PFSK-1 (cell line): ENCODE measurements around the gene ZNF548.
A peak's percentile ranks its signal among the peaks of the same experiment; 100 is the strongest.

Experiments
- POLR2AphosphoS5 ChIP-seq: IDR thresholded peaks from 2 replicates; pipeline ENCODE4 v1.6.1; 2012; ENCODE audit warnings: low read depth, mild to moderate bottlenecking, control low read depth, low read length, moderate library complexity
- SIN3A ChIP-seq: IDR thresholded peaks from 2 replicates; pipeline ENCODE4 v1.6.1; 2012; ENCODE audit warnings: mild to moderate bottlenecking, low read length, moderate library complexity, borderline replicate concordance; ENCODE audit not compliant: insufficient read depth
- TAF1 ChIP-seq: IDR thresholded peaks from 2 replicates; pipeline ENCODE4 v1.6.1; 2012; ENCODE audit warnings: low read length, control low read depth, borderline replicate concordance; ENCODE audit not compliant: insufficient read depth
- TF ChIP-seq, protein P1 (sequence below), 2 experiments: IDR thresholded peaks; 2 replicates each; pipeline versions ENCODE4 v1.6.1 to v1.8.0; 2011 to 2012; ENCODE audit warnings: low read depth in 2 of 2, low read length in 2 of 2, control low read depth in 1 of 2, inconsistent platforms in 1 of 2, mild to moderate bottlenecking in 1 of 2, moderate library complexity in 1 of 2; ENCODE audit not compliant: insufficient read depth in 1 of 2

DNA sequence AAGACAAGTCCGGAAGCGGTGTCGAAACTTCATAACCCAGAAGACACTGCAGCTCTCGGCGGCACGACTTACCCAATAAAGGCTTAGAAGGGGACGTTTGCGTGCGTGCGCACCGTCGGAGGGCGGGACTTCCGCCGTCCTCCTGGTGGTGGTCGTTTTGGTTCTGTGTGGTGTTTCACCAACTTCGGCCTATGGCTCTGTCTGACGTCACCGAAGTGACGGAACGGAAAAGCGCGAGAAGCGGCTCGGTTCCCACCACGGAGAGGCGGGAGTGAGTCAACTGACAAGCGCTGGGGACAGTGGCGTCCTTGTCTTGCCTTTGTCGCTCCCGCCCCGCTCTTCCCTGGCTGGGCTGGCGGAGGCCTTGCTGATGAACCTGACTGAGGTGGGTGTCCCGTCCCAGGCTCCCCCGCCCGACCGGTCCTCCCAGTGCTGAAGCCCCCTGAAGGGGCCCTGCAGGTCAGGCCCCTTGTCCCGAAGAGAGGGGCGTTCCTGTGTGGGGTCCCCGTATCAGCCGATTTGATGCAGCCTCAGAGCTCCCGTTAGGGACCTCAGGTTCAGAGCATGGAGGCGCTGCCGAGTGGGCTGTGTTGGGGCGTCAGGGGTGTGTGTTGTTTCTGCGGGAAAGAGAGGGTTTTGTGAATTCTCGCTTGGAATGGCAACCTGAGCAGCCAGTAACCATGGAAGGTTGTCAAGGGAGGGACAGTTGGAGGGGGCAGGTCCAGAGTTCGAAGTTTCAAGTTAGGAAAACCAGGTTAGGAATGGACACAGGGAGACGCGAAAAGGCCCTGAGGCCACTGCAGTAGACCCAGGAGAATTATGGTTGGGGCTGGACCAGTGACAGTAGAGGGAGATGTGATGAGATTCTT lies at the start of gene ZNF548:
- TF ChIP-seq POLR2AphosphoS5 (peak; percentile 45; the same call in 1 of the 2 replicates), TAF1 (peak; percentile 56; the same call in 1 of the 2 replicates), SIN3A (no peak; the same call in 1 of the 2 replicates)
- TF ChIP-seq, protein P1, sequence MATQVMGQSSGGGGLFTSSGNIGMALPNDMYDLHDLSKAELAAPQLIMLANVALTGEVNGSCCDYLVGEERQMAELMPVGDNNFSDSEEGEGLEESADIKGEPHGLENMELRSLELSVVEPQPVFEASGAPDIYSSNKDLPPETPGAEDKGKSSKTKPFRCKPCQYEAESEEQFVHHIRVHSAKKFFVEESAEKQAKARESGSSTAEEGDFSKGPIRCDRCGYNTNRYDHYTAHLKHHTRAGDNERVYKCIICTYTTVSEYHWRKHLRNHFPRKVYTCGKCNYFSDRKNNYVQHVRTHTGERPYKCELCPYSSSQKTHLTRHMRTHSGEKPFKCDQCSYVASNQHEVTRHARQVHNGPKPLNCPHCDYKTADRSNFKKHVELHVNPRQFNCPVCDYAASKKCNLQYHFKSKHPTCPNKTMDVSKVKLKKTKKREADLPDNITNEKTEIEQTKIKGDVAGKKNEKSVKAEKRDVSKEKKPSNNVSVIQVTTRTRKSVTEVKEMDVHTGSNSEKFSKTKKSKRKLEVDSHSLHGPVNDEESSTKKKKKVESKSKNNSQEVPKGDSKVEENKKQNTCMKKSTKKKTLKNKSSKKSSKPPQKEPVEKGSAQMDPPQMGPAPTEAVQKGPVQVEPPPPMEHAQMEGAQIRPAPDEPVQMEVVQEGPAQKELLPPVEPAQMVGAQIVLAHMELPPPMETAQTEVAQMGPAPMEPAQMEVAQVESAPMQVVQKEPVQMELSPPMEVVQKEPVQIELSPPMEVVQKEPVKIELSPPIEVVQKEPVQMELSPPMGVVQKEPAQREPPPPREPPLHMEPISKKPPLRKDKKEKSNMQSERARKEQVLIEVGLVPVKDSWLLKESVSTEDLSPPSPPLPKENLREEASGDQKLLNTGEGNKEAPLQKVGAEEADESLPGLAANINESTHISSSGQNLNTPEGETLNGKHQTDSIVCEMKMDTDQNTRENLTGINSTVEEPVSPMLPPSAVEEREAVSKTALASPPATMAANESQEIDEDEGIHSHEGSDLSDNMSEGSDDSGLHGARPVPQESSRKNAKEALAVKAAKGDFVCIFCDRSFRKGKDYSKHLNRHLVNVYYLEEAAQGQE (IDR thresholded peaks at IDR 0.05; ENCODE audit: insufficient read depth in 1 of 2, low read depth in 2 of 2, low read length in 2 of 2): no peak
